Endothelial cell of umbilical vein (primary cell): ENCODE data around the gene MED12L. TPM values are rescaled to one million over a fixed set of nuclear protein-coding genes. Genes with fewer than 3 reads are reported as not detected.

Experiments
- BruUV-seq: library from RNA; stranded (reverse); fragments of 400-500 nt; replicated peaks from 2 replicates; lab custom pipeline; 2021; lab: Mats Ljungman, UMichigan
- CTCF ChIA-PET: fragments of 300-600, 350-600 bp; sonication (Branson Sonifier 250); formaldehyde crosslinking; loops from one replicate; lab custom pipeline; 2021; ENCODE audit warnings: antibody characterized with exemption, inconsistent platforms; lab: Charles Lee
- POLR2A ChIA-PET: fragments of 300-600, 350-600 bp; sonication (Branson Sonifier 250); formaldehyde crosslinking; loops from one replicate; lab custom pipeline; 2021; ENCODE audit warnings: antibody characterized with exemption, inconsistent platforms; lab: Charles Lee
- DNase-seq: peaks from one replicate; pipeline ENCODE4 v3.0.0-alpha.2; 2011; ENCODE audit warnings: low read depth, low spot score
- FAIRE-seq: peaks from 2 replicates; lab custom pipeline; 2011; peaks lifted over from hg19 to GRCh38; lab: Jason Lieb, UNC
- H2AFZ ChIP-seq: 2 replicates; pipeline ENCODE4 v1.6.0; 2012; ENCODE audit warnings: low read depth, low read length, control low read depth, inconsistent platforms
- H3K27ac ChIP-seq: 2 replicates; pipeline ENCODE4 v1.5.1; 2011; ENCODE audit warnings: low read depth, mild to moderate bottlenecking, control low read depth, low read length, moderate library complexity; ENCODE audit not compliant: insufficient read depth
- H3K27me3 ChIP-seq, 2 experiments: 2 replicates each; pipeline versions ENCODE4 v1.6.0 to v1.6.1; 2011; ENCODE audit warnings: low read length in 2 of 2, mixed read lengths in 1 of 2; ENCODE audit not compliant: control insufficient read depth in 2 of 2, insufficient read depth in 2 of 2
- H3K36me3 ChIP-seq, 2 experiments: 2 replicates in 1 of 2; 3 replicates in 1 of 2; pipeline ENCODE4 v1.5.1; 2011; ENCODE audit warnings: low read length in 2 of 2, mild to moderate bottlenecking in 1 of 2, moderate library complexity in 1 of 2; ENCODE audit not compliant: control insufficient read depth in 2 of 2, insufficient read depth in 2 of 2; ENCODE audit errors: extremely low read depth in 1 of 2
- H3K4me1 ChIP-seq: 3 replicates; pipeline ENCODE4 v1.5.1; 2011; ENCODE audit warnings: mild to moderate bottlenecking, low read length; ENCODE audit not compliant: control insufficient read depth, insufficient read depth; ENCODE audit errors: extremely low read depth
- H3K4me2 ChIP-seq: 2 replicates; pipeline ENCODE4 v1.6.1; 2011; ENCODE audit warnings: low read length, control low read depth, mixed read lengths; ENCODE audit not compliant: insufficient read depth
- H3K4me3 ChIP-seq, 3 experiments: fragments of 200-600 bp in 1 of 3; sonication (generic), shearing (Covaris generic) in 1 of 3; replicated peaks in 1 of 3; 2 replicates each; pipeline ENCODE4 v1.5.1; 2011 to 2016; ENCODE audit warnings: control low read depth in 3 of 3, low read length in 3 of 3, mild to moderate bottlenecking in 2 of 3, inconsistent platforms in 1 of 3, low read depth in 1 of 3, moderate library complexity in 1 of 3; ENCODE audit not compliant: insufficient read depth in 1 of 3
- H3K79me2 ChIP-seq: 2 replicates; pipeline ENCODE4 v1.6.0; 2012; ENCODE audit warnings: low read length, inconsistent platforms; ENCODE audit not compliant: control insufficient read depth, insufficient read depth
- H3K9ac ChIP-seq: replicated peaks from 2 replicates; pipeline ENCODE3; 2011; ENCODE audit warnings: low read length, control low read depth; ENCODE audit not compliant: insufficient read depth; ENCODE audit errors: extremely low read depth
- H3K9me1 ChIP-seq: replicated peaks from 3 replicates; pipeline ENCODE4 v1.6.0; 2011; ENCODE audit warnings: mild to moderate bottlenecking, low read length; ENCODE audit not compliant: control insufficient read depth, insufficient read depth; ENCODE audit errors: extremely low read depth
- H3K9me3 ChIP-seq: replicated peaks from 2 replicates; pipeline ENCODE4 v1.5.1; 2012; ENCODE audit warnings: low read length, inconsistent platforms; ENCODE audit not compliant: control insufficient read depth, insufficient read depth
- H4K20me1 ChIP-seq: replicated peaks from 2 replicates; pipeline ENCODE3; 2011; ENCODE audit warnings: mild to moderate bottlenecking, low read length; ENCODE audit not compliant: control insufficient read depth, insufficient read depth; ENCODE audit errors: extremely low read depth
- CTCF ChIP-seq, 2 donors: IDR thresholded peaks; 1 replicate in 1 of 2; 2 replicates in 1 of 2; pipeline ENCODE4 v1.5.1; 2011; ENCODE audit warnings: low read length in 2 of 2, mild to moderate bottlenecking in 2 of 2, moderate library complexity in 2 of 2, control low read depth in 1 of 2, inconsistent platforms in 1 of 2, low read depth in 1 of 2; ENCODE audit not compliant: insufficient read depth in 1 of 2; ENCODE audit errors: extremely low read depth in 1 of 2
- EZH2 ChIP-seq: IDR thresholded peaks from 2 replicates; pipeline ENCODE4 v1.6.1; 2012; ENCODE audit warnings: borderline replicate concordance, low read depth, mild to moderate bottlenecking, moderate library complexity, low read length, inconsistent platforms; ENCODE audit not compliant: severe bottlenecking
- FOS ChIP-seq: IDR thresholded peaks from 2 replicates; pipeline ENCODE4 v1.6.1; 2011; ENCODE audit warnings: mild to moderate bottlenecking, low read length, moderate library complexity, borderline replicate concordance; ENCODE audit not compliant: insufficient read depth
- GATA2 ChIP-seq: IDR thresholded peaks from 2 replicates; pipeline ENCODE4 v1.7.0; 2011; ENCODE audit warnings: low read depth, mild to moderate bottlenecking, moderate library complexity, mixed read lengths, low read length; ENCODE audit not compliant: insufficient read length, insufficient read depth
- JUN ChIP-seq: IDR thresholded peaks from 2 replicates; pipeline ENCODE4 v1.6.1; 2011; ENCODE audit warnings: borderline replicate concordance, low read depth; ENCODE audit not compliant: insufficient read length, insufficient read depth
- MAX ChIP-seq: IDR thresholded peaks from 2 replicates; pipeline ENCODE4 v1.6.1; 2011; ENCODE audit not compliant: insufficient read depth, insufficient read length
- MYC ChIP-seq: IDR thresholded peaks from one replicate; pipeline ENCODE4 v1.6.1; 2011; ENCODE audit warnings: mild to moderate bottlenecking, low read depth, low read length
- POLR2A ChIP-seq: IDR thresholded peaks from 2 replicates; pipeline ENCODE4 v1.6.1; 2012; ENCODE audit warnings: low read depth, mild to moderate bottlenecking, control low read depth, low read length
- POLR2AphosphoS5 ChIP-seq: IDR thresholded peaks from 2 replicates; pipeline ENCODE4 v1.6.1; 2012; ENCODE audit warnings: low read depth, mild to moderate bottlenecking, control low read depth, low read length, moderate library complexity; ENCODE audit not compliant: insufficient read depth
- dilution Hi-C: fragments of 300-500 bp; cut with MboI; formaldehyde crosslinking; loops from one replicate; pipeline ENCODE4 v1.15.0; 2019; ENCODE audit warnings: low sequenced_read_pairs; ENCODE audit not compliant: extremely low pct_ligation_motif_present
- intact Hi-C: fragments of 100-400 bp; cut with micrococcal nuclease; formaldehyde crosslinking; loops from one replicate; pipeline ENCODE4 v1.10.0; 2022
- polyA plus RNA-seq, 4 experiments: library from polyadenylated mRNA; depleted of rRNA in 3 of 4; stranded (reverse) in 3 of 4; unstranded in 1 of 4; fragments of >200 nt; gene quantifications; 2 replicates each; pipeline versions ENCODE4 v1.2.1 to v1.2.3, GENCODE V29; 2011 to 2012; ENCODE audit warnings: missing spikeins in 1 of 4
- total RNA-seq: library from RNA; stranded (reverse); gene quantifications from 2 replicates; pipeline ENCODE4 v1.2.3, GENCODE V29; 2021

The MED12L gene
- total and polyA plus RNA-seq, 2 donors (not counting 3 experiments of a cell fraction or from before 2014, with no cell fraction given), result 0.03 to 0.27 TPM

- Histone ChIP-seq H3K4me1 (no peaks in the 10 kb centered on the region), H3K4me2 (no peak overlapping the region), H3K27ac (no peak overlapping the region), H2AFZ (no peak overlapping the region), H3K36me3 (no peaks in the 10 kb centered on the region), H3K27me3 (peaks cover 4 to 8% of the 10 kb centered on the region in 2 experiments), H3K9me1 (no peaks in the 10 kb centered on the region), H3K9ac (no peak overlapping the region), H3K9me3 (no peaks in the 10 kb centered on the region), H3K79me2 (no peaks in the 10 kb centered on the region), H3K4me3 (no peak overlapping the region), H4K20me1 (no peaks in the 10 kb centered on the region)
- dilution Hi-C loops (no loop called here), intact Hi-C loops (no loop called here)
- TF ChIP-seq GATA2 (no peak), POLR2AphosphoS5 (no peak), MYC (no peak), POLR2A (no peak), CTCF (IDR thresholded peaks at IDR 0.05; ENCODE audit: extremely low read depth in 1 of 2, insufficient read depth in 1 of 2, low read depth in 1 of 2, low read length in 2 of 2) (no peak), EZH2 (no peak), MAX (no peak), FOS (no peak), JUN (no peak)
- ChIA-PET POLR2A (no interaction called here), CTCF (no interaction called here)
- DNase-seq (no peak), FAIRE-seq (no peak)
- BruUV-seq, result no TSS peak
These were observed 262.0 kb downstream of the MED12L start for GRCh38 chr3:151347432-151347831.
